Activated CD8-positive, alpha-beta memory T cell treated with anti-CD3 and anti-CD28 coated beads for 4 hours (primary cell): ENCODE results near the gene C19orf47.
"Not testable (repeated sequence)": the region's sequence is repeated elsewhere in the genome, so short reads cannot be mapped to it uniquely, and the experiment has no call there.

Experiments
- DNase-seq, 2 donors: peaks; one replicate each; pipeline ENCODE4 v3.0.0-alpha.2; 2020; ENCODE audit warnings: low read depth in 2 of 2

The C19orf47 gene

DNA sequence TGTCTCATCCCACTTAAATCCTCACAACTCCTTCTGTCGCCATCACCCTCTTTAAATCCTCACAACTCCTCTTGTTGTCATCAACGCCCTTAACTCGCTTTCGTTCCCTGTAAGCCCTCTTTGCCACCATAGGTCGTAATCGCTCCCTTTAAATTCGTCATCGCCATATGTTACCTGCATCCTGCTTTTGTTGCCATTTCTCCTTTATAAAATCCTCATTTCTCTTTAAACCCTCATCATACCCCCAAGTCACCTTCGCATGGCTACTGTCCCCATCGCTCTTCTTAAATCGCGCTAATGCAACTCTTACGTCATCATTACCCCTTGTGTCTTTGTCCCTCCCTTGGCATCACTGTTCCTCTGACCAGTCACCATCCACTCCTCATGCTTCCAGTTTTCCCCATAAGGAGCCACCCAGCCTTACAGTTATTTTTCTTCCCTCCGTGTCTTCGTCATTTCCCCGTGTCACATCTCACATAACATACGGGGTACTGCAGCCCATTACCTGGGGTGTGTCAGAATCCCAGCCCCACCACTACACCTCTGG lies 837 bp upstream of the C19orf47 start:
- DNase-seq = no peak

DNA sequence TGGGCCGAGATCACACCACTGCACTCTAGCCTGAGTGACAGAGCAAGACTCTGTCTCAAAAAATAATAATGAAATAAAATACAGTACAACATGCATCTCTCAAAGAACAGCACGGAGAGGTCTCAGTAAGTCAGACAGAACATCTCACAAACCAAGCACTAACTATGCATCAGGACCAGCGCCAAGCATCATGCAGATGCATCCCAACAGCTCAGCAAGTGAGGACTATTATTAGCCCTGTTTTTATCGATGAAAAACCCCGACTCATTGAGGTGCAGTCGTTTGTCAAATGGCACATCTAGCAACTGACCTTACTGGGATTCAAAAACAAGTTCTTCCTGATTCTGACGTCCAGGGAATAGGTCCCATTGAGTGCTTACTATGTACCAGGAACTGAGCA lies 3.8 kb downstream of the C19orf47 start:
- DNase-seq = no peak

DNA sequence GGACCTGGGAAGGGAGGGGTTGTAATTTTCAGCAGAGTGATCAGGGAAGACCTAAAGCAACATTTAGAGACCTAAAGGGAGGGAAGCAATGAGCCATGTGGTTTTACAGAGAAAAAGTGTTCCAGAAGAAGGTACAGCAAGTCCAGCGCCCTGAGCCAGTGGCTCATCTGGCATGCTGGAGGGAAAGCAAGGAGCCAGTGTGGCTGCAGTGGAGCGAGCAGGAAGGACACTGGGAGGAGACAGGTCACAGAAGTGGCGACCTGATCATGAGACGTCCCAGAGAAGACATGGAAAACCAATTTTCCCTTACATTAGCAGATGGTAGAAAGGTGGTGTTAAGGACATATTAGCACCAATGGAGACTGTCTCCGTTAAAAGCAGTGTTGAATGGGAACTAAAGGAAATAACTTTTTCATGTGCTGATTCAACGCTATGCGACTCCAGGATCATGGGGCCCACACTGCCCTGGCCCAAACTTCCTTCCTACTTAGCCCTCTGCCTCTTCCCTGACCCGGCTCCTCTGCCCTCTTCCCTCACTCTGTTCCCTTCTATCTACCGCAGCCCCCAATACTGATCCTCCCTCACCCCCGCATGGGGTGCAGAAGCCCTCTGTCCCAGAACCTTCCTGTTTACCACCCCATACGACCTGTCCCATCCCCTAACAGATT lies 5.4 kb downstream of the C19orf47 start:
- no peak for DNase-seq

DNA sequence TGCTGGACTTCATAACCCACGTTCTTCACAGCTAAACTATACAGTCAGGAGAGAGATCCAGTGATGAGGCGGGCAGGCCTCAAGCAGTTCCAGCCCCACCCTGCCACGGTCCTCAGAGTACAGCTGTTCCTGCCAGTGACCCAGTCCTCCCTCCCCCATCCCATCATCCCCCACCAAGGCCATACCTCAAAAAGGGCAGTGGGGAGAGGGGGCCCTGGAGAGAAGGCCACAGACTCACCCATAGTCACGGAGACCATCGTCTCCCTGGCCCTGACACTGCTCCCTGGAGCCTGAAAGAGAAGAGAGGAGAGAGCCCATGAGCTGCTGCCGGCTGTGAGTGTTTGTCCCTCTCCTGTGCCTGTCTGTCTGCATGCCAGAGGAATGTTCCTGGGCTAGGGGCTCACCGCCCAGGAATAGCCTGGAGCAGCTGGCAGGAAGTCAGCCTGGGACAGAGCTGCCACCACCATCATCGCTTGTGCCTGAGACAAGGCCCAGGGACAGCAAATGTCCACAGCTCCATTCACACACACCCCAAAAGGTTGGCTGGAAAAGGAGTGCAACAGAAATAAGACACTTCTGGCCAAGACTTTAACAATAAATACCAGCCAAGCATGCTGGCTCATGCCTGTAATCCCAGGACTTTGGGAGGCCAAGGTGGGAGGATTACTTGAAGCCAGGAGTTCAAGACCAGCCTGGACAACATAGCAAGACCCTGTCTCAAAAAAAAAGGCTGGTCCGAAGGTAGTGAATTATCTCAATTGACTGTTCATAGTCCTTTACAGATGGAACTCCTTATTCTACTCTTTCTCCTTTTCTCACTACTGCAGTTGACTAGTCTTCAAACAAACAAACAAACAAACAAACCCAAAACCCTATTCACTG lies 6.4 kb downstream of the C19orf47 start:
- DNase-seq = no peak

DNA sequence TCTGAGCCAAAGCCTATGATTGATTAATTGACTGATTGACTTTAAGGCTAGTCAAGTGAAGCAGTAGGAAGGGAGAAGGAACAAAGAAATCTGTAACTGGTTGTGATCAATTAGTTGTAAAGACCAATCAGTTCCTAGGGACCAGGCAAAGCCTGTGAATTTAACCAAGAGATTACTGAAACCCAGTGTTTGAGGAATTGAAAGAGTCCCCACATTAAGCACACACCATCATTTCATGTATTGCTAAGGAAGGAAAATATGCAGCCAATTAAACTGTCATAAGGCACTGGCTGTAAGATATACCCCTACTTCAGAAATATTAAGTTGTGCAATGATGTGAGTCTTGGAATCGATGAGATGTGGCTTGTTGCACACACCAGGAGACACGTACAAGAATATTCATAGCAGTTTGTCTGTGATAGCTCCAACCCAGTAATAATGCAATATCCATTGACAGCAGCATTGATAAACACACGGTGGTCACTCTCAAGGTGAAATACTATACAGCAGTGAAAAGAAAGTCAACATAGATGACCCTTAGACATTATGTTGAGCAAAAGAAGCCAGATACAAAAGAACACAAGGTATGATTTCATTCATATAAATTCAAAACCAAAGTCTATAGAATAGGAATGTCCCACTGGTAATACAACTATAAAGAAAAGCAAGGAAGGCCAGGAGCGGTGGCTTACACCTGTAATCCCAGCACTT lies 9.0 kb downstream of the C19orf47 start:
- DNase-seq = no peak

DNA sequence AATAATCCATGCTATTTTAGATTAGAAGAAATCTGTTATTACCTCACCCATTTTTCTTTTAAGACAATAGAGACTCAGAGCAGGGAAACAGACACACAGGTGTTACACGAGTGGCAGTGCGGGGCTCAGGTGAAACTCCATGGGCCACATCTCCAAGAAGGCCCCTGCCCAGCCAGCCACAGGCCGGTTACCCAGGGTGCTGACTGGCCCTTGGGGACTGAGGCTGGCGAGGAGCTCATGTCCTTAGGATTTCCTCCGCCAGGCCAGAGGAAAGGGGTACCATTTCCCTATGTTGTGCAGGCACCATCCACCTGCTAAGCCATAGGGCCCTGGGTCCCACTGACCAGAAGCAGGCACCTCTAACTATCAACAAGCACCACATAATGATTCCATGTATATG lies 10.6 kb downstream of the C19orf47 start:
- no peak for DNase-seq

DNA sequence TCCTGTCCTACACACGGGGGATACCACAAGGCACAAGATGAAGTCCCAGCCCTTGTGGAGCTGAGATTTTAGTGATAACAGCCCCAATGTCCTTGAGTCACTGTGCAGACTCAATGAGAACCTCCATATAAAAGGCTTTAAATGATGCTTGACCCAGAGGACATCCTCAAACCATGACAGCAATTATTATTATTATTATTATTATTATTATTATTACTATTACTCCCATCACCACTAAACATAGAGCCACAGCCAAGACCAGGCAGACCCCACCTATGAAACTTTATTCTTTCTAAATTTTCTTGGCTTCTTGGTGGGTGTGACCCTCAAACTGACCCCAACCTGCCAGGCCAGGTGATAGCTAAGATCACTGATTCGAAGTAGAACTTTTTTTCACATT lies 11.1 kb downstream of the C19orf47 start:
- DNase-seq = no peak

DNA sequence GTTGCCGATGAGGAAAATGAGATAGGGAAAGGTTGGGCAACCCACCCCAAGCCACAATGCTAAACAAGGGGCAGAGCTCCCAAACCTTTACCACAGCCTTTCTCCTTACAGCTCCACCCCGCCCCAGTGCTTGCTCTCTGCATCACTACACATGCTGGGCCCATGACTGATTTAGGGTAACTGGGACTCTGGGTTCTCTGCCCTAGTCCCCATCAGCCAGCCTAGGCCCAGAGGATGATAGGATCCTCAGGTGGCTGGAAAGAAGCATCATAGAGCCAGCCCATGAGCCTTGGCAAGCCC lies 11.6 kb downstream of the C19orf47 start:
- DNase-seq = no peak

DNA sequence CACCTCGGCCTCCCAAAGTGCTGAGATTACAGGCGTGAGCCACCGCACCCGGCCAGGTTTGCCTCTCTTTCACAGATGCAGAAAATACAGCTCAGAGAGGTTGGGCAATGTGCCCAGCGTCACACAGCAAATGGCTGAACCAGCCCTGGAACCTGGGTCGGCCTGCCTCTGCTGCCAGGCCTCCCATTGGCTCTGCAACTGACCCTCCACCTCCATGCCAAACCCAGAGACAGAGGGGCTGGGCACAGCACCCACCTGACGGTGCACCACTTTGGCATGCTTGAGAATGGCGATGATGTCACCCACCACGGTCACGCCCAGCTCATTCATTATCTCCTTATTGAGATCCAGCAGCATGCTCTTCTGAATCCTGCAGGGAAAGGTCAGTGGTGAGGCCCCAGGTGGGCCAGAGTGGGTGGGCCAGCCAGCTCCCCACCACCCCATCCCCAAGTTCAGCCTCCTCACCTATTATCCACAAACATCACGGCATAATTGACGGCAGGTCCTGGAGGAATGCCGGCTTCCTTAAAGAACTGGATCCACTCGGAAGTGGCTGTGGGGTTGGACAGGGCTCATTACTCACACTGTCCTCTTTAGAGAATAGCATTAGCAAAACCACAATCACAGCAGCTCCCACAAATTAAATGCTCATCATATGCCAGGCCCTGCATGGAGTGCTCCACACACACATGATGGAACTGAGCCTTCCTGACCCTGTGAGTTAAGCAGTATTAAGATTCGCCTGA lies 12.2 kb downstream of the C19orf47 start:
- DNase-seq = no peak

DNA sequence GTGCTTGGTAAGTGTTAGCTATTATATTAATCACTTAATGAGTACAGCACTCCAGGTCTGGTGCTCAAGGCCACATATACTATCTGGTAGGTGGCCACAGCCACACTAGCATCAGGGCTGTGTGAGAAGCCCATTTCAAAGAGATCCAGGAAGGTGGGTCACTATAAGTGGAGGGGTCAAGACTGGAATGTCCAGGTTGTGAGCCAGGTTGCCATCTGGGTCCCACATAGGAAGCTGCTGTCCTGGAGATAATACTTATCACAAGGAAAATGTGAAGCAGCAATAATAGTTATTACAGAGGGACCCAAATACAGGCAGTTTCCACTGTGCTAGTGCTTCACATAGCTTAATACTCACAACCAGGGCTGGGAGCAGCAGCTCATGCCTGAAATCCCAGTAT lies 13.1 kb downstream of the C19orf47 start:
- DNase-seq = no peak

DNA sequence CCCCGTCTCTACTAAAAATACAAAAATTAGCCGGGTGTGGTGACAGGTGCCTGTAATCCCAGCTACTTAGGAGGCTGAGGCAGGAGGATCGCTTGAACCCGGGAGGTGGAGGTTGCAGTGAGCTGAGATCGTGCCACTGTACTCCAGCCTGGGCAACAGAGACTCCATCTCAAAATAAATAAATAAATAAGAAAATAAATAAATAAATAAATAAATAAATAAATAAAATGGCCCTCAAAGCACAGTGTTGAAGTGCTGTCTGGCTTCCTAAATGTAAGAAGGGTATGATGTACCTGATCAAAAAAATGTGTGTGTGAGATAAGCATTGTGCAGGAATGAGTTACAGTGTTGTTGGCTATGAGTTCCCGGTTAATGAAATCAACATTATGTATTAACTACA lies 15.1 kb downstream of the C19orf47 start:
- DNase-seq = not testable (repeated sequence)

DNA sequence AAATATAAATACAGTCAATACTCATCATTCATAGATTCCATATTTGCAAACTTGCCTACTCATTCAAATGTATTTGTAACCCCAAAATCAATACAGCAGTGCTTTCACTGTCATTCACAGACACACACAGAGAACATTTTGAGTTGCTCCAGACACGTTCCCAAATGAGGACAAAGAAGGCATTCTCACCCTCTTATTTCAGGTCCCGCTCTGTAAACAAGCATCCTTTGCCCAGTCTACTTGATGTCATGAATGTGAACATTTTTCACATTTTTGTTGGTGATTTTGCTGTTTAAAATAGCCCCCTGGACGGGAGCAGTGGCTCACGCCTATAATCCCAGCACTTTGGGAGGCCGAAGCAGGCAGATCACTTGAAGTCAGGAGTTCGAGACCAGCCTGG lies 15.5 kb downstream of the C19orf47 start:
- no peak for DNase-seq

DNA sequence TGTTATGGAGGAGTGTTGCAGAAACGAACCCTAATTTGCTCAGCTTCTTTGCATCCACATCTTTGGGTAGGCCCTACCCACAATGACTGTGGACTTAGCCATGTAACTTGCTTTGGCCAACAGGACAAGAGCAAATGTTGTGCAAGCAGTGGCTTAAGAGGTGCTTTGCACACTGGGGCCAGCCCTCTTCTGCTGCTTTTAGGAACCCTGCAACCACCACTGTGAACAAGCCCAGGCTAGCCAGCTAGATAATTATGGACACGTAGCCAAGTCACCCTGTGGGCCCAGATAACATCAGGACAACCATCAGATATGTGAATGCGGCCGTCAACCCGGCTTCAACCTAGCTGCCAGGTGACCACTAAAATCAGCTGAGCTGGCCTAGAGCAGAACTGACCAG lies 17.1 kb downstream of the C19orf47 start:
- DNase-seq = no peak

DNA sequence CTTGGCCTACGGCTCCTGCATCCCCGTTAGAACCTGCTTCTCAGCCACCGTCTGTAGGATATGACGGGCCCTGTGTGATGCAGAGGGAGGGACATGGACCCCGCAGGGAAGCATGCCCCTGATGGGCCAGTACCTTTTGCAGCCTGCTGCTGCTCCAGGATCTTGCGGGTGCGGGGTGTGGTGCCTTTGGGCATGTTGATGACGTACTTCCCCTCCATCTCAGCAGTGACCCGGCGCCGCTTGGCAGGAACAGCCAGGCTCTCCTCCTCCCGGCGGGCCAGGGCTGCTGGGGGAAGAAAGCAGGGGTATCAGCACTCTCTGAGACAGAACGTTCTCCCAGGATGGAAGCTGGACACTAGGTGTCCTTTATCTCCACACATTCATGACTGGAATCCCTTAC lies 22.0 kb downstream of the C19orf47 start:
- no peak for DNase-seq

DNA sequence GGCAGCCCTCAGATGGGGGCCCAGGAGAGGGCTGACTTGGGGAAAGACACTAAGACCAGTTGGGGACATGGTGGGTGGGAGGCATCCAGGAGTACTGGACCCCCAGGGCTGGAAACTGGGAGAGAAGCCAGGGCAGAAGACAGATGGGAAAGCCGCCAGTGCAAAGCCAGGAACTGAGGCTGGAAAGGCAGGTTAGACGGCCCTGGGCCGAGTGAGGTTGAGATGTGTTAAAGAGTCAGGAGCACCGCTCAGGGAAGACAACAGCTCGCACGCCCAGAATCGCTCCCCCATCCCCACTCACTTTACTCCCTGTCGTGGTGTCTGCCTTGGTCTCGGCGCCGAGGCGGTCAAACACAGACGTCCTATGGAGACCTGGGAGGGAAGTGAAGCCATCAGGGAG lies 24.5 kb downstream of the C19orf47 start:
- no peak for DNase-seq

DNA sequence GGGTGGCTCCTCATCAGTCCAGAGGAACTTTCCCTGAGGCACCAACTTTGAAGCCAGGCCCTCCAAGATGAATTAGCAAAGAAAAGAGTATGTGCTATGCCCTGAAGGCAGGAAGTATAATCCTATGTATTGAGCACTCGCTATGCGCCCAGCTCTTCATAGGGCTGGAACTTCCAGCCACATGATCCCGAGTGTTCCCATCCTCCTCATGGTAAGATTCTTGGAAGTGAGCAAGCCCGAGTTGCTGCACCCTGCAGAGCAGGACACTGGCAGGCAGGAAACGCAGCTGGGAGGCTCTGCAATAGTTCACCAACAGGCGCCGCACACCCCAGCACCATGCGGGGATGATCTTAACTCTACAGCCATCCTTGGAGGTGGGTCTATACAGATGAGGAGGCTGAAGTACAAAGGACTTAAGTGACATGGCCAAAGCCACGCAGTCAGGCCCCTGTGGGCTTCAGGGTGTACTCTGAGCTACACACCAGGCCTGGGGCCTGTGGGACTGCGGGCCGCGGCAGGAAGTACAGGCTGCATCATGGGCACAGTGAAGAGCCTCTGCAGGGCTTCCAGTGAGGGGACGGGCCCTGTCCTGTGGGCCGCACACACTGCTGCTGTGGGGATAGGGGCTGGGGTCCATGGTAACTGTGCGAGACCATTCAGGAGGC lies 25.1 kb downstream of the C19orf47 start:
- no peak for DNase-seq

DNA sequence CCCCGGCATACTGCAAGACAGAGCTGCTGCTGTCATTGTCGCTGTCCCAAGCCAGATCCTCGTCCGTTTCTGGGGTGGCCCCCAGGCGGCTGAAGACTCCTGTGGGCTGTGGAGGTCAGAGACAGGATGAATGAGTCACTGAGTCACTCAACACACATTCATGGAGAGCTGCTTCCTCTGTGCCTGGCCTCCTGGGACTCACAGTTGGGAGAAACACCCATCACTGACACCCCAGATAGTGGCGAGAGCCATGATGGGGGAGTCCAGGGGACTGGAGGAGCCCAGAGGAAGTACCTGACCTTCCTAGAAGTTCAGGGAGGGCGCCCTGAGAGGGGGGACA lies 26.0 kb downstream of the C19orf47 start:
- no peak for DNase-seq

DNA sequence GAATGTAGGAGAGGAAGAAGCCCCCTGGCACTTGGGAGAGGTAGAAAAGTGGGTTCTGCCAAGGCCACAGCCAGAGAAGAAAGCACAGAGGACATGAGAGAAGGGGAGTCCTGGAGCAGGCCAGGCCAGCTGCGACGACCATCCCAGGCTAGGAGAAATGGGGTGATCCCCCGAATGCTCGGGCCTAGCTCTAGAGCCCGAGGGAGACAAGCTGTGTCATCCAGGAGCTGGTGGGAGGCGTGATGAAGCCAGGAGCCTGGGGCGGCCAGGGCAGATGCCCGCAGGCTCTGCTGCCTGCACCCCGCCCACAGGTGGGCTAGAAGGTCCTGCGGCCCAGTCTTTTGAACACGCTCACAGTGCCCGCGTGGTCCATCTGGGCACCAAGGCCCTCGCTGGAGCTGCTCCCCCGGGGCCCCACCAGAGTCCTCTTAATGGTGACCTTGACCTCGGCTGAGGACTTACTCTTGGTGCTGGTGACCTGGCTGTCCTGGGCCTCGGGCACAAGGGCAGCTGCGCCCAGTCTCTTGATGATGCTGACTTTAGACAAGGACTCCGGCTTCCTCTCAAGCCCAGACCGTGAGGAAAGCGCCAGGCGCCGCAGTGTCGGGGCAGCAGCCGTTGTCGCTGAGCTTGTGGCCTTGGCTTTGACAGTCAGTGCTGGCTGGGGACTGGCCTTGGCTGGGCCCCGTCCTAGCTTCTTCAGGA lies 26.5 kb downstream of the C19orf47 start:
- DNase-seq = no peak

DNA sequence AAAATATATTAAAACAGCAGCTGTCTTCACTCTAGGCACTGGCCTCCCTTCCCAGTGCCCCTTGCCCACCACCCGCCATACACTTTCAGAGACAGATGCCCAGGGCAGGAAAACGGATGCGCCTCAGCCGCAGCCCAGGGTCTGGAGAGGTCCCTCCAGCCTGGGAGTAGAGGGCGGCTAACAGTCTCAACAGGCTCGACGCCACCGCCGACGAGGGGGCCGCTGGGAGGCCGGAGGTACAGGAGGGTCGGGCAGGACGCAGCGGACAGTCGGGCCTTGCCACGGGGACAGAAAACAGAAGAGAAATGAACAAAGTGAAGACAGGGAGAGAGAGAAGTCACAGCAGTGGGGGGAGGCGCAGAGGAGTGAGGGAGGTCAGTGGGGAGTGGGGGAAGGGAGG lies 27.1 kb downstream of the C19orf47 start:
- DNase-seq = no peak

DNA sequence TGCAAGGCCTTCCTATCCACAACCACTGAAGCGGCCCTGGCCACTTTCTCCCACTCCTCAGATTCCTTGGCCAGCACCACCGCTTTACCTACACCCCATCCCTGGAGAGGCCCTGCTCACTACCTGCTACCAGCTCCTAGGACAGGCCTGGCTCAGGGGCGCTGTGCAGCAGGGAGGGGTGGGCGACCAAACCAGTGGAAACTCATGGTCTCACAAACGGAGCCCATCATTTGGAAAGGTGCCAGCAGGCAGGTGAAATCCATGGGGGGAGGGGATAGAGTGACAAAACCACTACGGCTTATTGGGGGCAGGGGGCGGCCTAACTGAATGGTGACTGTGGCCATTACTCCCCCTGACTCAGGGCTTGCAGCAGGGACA lies 27.6 kb downstream of the C19orf47 start:
- no peak for DNase-seq

DNA sequence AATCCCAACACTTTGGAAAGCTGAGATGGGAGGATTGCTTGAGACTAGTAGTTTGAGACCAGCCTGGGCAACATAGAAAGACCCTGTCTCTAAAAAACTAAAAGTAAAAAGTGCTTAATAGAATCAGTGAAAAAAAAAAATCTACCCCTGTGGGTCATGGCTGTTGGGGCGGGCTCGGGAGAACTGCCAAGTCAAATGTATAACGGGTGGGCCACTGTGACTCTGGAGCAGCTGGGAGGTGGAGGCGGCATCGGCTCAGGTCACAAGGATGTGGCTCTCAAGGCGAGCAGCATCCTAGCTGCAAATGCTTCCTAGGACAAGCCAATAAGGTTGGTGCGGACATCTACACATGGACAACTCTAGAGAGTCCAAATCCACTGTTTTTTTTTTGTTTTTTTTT lies 30.9 kb downstream of the C19orf47 start:
- no peak for DNase-seq
